LNCaP clone FGC (cell line): Measurements from ENCODE around the gene CTTN.

Source experiments
- DNase-seq: peaks from one replicate; pipeline ENCODE4 v3.0.0-alpha.2; 2011; ENCODE audit warnings: low read depth
- H3K4me3 ChIP-seq: 2 replicates; pipeline ENCODE4 v1.5.1; 2011; ENCODE audit warnings: mild to moderate bottlenecking, low read depth, low read length, control low read depth
- TF ChIP-seq, protein P1 (sequence below): IDR thresholded peaks from 2 replicates; pipeline ENCODE4 v1.5.1; 2012; ENCODE audit warnings: mild to moderate bottlenecking; ENCODE audit not compliant: control insufficient read depth, insufficient read depth; ENCODE audit errors: extremely low read depth

CTTN gene

DNA sequence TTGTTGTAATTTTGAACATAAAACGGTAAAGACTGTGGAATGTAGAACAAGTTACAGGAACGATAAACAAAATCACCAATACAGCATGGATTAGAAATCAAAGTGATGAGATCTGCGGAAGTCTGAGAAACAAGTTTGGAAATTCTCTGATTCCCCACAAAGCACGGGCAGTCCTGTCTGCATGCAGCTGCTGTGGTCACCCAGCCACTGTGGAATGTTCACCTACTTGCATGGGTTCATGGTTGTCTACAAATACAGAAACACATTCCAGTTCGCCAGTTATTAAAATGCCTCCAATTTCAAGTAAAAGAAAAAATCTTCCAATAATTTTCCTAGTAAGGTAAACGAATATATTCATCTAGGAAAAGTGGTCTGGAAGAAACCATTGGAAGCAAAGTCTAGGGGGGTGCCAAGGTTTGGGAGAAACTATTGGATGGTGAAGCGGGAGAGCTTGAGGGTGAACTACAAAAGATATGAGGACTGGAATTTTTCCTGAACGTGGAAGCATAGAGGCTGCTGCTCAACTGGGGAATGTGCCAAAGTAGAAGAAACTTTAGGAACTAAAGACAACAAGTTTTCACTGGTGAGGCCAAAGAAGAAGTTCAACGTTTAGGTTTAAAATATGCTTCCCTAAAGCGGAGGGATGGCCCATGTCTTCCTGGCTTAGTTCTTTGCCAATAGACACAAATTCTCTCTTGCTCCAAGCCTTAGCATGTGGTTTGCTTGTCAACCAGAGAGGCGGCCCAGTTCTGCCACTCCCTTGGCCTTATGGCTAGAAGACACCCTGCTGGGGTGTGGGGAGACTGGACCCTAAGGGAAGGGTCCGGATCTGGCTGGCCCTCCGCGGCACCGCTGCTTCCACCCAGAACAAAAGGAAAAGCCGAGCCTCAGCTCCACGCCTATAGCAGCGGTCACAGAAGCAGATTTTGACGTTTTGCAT lies 70.2 kb downstream of the CTTN start:
- TF ChIP-seq, protein P1, sequence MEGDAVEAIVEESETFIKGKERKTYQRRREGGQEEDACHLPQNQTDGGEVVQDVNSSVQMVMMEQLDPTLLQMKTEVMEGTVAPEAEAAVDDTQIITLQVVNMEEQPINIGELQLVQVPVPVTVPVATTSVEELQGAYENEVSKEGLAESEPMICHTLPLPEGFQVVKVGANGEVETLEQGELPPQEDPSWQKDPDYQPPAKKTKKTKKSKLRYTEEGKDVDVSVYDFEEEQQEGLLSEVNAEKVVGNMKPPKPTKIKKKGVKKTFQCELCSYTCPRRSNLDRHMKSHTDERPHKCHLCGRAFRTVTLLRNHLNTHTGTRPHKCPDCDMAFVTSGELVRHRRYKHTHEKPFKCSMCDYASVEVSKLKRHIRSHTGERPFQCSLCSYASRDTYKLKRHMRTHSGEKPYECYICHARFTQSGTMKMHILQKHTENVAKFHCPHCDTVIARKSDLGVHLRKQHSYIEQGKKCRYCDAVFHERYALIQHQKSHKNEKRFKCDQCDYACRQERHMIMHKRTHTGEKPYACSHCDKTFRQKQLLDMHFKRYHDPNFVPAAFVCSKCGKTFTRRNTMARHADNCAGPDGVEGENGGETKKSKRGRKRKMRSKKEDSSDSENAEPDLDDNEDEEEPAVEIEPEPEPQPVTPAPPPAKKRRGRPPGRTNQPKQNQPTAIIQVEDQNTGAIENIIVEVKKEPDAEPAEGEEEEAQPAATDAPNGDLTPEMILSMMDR = no peak
- H3K4me3 ChIP-seq = no peak overlapping the region
- DNase-seq = no peak

DNA sequence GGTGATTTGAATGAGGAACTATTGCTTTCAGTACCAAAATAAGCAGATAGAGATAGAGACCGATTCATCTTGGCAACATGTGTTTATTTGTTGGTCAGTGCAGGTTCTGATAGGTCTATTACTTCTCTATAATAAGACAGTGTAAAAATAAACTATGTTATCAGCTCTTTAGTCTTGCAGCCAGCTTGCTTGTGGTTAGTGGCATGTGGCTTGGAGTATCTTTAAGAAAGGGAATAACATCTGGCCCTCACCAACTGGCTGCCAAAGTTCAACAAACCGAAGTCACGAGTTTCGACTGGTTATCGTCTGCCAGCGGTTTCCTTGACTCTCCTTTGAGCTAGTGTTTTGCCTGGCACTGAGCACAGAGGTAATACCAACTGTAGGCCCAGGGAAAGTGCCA lies 71.8 kb downstream of the CTTN start:
- DNase-seq = no peak
- TF ChIP-seq, protein P1 = no peak
- no peak overlapping the region for H3K4me3 ChIP-seq

DNA sequence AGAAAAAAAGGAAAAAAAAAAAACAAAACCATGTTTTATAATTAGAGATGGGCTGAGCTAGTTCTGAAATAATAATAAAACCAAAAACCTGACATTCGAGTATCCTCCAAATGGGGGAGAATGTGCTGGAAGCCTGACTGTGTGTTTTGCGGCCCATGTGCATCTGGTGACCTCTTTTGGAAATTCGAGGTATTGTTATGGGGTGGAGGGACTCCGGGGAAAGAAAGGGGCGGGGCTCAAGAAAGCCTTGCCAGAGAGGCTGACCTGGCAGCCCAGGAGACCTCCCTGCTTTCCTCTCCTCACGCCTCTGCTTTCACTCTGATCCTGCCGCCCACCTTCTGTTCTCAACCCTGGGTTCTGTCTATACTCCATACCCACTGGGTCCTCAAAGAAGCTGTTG lies 72.9 kb downstream of the CTTN start:
- TF ChIP-seq, protein P1 = peak; percentile 45
- no peak for DNase-seq
- H3K4me3 ChIP-seq = no peak overlapping the region

GRCh38 chr11:70472240-70472639 lies 73.9 kb downstream of the CTTN start:
- DNase-seq = no peak
- TF ChIP-seq, protein P1 = no peak
- H3K4me3 ChIP-seq = no peak overlapping the region

GRCh38 chr11:70473186-70473872 lies 75.0 kb downstream of the CTTN start:
- H3K4me3 ChIP-seq = no peak overlapping the region
- TF ChIP-seq, protein P1 = no peak
- no peak for DNase-seq

- TF ChIP-seq, protein P1 = no peak
- no peak for DNase-seq
- H3K4me3 ChIP-seq = no peak overlapping the region
These were observed 75.8 kb downstream of the CTTN start for GRCh38 chr11:70473873-70474690.
